Heart left ventricle (tissue), 13 donors: ENCODE data around the gene SZT2.

Experiments used
- CTCF ChIP-seq, 12 donors: fragments of 200-600 bp; sonication (generic) in 4 of 12; IDR thresholded peaks; one replicate each; pipeline versions ENCODE4 v1.5.0 to v1.8.0; 2018 to 2022; ENCODE audit warnings: antibody characterized with exemption in 12 of 12, mild to moderate bottlenecking in 5 of 12
- POLR2A ChIP-seq, 2 donors: fragments of 450-650 bp; IDR thresholded peaks; one replicate each; pipeline ENCODE4 v1.6.1; 2017; ENCODE audit warnings: antibody characterized with exemption in 2 of 2, mild to moderate bottlenecking in 2 of 2, moderate library complexity in 2 of 2
- donor health status: ischemic (EF 13 %, LVEDD 7.1; RV severe dilation, severe dysfunction).
- donor health status: DM: no; HTN: yes; CAD: no.
- donor health status: DM: no; HTN: no; CAD: no.
- donor health status: ischemic (EF 25% LVEDD 6.9; RV normal size, moderate dysfunction).
- donor health status: ischemic (EF 25% LVEDD 5.7; RV mildly dilated, moderate dysfunction).
- donor health status: ischemic (EF 35%, LVEDD 5.7; RV mildly dilated, moderate dysfunction).
- donor health status: nonischemic (EF 11% LVEDD 7.7; RV severe dilation, severe dysfunction).
- donor health status: DM: yes; HTN: yes; CAD: no.
- donor health status: PGD.
- donor health status: ischemic (EF 29% LVEDD 5.4; RV normal size, mild dysfunction).
- donor health status: nonischemic (EF 23%, LVEDD 6.1; RV moderate dilation, normal function).

GRCh38 chr1:43435146-43436145 is 45.7 kb downstream of the SZT2 start:
- TF ChIP-seq CTCF (IDR thresholded peaks at IDR 0.05) (no peak), POLR2A (IDR thresholded peaks at IDR 0.05) (no peak)
